NCI-H146 treated with DMSO at 0.1 percent for 48 hours (cell line): ENCODE results near the gene PSMD1.

Source experiments
- DNase-seq: peaks from one replicate; lab custom pipeline; 2025; ENCODE audit not compliant: unreplicated experiment; lab: John Stamatoyannopoulos, UW

Gene PSMD1

GRCh38 chr2:231034291-231034882 lies 22.3 kb upstream of the PSMD1 start:
- no peak for DNase-seq

- DNase-seq: no peak
Observed at GRCh38 chr2:231036131-231036530, 20.5 kb upstream of the PSMD1 start.

GRCh38 chr2:231036578-231037106 lies 20.0 kb upstream of the PSMD1 start:
- no peak for DNase-seq

GRCh38 chr2:231037202-231037730 lies 19.4 kb upstream of the PSMD1 start, which contains the start of gene C2orf72:
Gene C2orf72, plus strand, starts transcription at chr2:231037523. Its CDS starts 43 bp downstream, at chr2:231037566.
- no peak for DNase-seq

- DNase-seq: no peak
Observed at GRCh38 chr2:231037731-231038482, 18.8 kb upstream of the PSMD1 start.

GRCh38 chr2:231038483-231039293 lies 18.0 kb upstream of the PSMD1 start:
- DNase-seq: no peak

- no peak for DNase-seq
Observed at GRCh38 chr2:231039294-231039664, 17.4 kb upstream of the PSMD1 start.

GRCh38 chr2:231039821-231040364 lies 16.8 kb upstream of the PSMD1 start:
- no peak for DNase-seq

- no peak for DNase-seq
Observed at GRCh38 chr2:231041061-231041689, 15.5 kb upstream of the PSMD1 start.

- no peak for DNase-seq
Observed at GRCh38 chr2:231043796-231044195, 12.9 kb upstream of the PSMD1 start.

- DNase-seq: no peak
Observed at GRCh38 chr2:231046916-231047273, 9.8 kb upstream of the PSMD1 start.

GRCh38 chr2:231047274-231047922 lies 9.3 kb upstream of the PSMD1 start:
- no peak for DNase-seq

GRCh38 chr2:231047923-231048915 lies 8.4 kb upstream of the PSMD1 start:
- DNase-seq: no peak

- DNase-seq: no peak
Observed at GRCh38 chr2:231049286-231050017, 7.2 kb upstream of the PSMD1 start.

GRCh38 chr2:231050018-231050901 lies 6.4 kb upstream of the PSMD1 start:
- no peak for DNase-seq

- DNase-seq: no peak
Observed at GRCh38 chr2:231051116-231051515, 5.6 kb upstream of the PSMD1 start.
